Measurements from ENCODE around the gene FRMD4A.

FRMD4A gene

DNA sequence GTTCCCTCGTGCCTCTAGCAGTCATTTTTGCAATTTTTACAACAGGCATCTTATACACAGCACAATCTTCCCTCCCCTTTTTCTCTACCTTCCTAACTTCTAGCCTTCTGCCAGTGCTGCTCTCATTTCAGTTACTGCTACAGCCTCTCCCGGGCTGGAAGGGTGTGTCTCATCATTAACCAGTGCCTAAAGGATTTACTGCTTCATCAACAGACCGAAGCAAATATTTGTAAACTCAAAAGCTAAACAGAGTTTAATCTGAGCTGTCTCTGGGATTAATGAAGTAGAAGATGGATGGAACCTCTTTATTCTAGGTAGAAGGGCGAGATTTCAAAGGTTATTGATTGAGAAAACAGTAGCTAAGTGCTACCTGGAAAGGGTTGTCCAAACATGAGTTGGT, 649.6 kb downstream of the FRMD4A start:
- DNase-seq: peak; percentile 13

DNA sequence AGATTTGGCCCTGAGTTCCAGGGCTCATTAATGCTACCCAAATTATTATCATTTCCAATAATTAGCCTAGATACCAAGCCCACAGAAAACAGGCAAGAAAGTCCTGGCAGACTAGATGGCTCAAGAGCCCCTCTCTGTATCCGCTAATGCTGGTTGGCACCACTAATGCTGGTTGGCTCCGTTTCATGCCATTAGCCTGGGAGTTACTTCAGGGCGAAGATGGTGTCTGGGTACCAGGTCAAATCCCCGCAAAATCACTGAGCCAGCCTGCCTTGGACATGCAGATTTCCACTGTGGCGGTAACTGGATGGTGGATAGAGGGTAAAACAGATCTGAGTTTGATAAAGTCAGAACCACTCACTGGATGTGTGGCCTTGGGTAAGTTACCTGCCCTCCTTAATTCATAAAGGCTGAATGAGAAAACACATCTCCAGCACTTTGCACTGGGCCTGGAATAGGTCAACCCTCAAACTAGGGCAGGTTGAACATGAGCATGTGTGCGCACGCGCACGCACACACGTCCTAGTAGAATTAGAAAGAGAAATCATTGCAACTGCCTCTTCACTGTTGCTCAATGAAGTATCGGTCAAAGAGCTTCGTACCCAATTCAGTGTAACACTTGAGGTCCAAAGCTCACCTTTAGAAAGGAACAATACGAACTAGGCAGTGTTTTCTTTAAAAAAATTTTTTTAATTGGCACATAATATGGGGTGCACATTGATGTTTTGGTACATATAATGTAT, 652.5 kb downstream of the FRMD4A start:
- no peak for DNase-seq

GRCh38 chr10:13674645-13675588, 655.8 kb downstream of the FRMD4A start:
- DNase-seq: no peak

DNA sequence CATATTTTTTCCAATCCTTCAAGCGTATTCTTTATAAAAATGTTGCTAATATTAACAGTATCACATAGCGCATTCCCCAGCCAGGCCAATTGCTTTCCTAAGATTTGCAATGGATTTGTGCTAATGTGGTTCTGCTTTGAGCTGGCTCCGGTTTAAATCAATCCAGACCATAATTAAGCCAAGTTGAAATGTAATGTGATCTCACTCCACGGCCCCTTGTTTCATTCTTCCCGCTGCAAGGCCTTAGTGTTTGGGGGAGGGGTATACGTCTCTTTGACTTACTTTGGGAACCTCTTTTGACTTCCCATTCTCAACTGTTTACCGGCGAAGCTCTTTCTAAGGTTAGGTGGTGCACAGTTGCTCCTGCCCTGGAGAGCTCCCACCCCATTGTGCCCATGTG, 657.6 kb downstream of the FRMD4A start:
- DNase-seq: no peak

DNA sequence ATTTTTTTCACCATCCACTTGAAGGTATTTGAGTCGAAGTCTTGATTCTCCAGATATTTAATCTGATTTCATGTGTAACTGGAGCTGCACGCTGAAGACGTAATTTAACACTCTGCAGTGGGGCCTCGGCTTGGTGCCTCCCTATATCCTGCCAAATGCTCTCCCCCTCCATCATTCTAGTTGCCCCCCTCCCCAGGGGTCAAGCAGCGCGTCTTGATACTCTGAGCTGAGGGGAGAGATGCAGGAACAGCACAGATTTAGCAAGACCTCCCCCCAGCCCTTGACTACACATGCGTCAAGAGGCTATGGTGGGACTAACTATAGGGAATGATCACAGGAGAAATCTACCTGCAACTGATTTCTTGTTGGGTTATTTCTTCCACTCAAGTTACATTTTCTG, 658.2 kb downstream of the FRMD4A start:
- DNase-seq: no peak

GRCh38 chr10:13671904-13672303, 658.8 kb downstream of the FRMD4A start:
- no peak for DNase-seq

DNA sequence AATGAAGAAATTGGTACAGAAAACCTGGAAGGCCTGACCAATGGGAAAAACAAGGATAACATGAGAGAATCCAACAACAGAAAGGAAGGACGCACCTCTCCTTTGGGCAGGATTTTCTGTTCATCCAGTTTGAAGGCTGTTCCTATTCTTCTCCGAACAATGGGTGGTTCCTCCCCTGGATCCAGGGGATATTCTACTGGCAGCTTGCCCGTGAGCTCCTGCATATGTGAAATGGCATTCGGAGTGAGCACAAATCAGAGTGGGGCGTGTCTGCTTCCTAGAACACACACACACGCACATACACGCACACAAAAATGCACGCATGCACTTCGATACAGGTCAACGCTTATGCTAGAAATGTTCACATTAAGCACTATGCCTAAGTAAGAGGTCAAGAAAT, 660.4 kb downstream of the FRMD4A start:
- DNase-seq: no peak

DNA sequence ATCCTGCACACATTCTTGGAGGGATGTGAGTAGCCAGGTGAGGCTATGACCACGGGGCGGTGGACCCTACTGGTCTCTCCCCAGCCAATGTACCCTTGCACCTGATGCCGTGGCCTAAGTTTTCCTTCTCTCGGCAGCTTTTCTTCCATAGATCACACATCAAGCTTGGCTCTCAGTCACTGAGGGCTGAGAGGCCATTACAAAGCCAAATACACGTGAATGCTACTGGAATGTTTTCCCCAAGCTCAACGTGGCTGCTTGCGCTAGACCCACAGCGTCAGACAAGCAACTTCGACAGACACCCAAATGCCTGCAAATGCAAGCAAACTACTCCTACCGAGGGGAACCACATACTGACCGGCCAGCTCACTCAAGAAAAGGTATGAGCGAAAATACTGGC, 660.8 kb downstream of the FRMD4A start:
- no peak for DNase-seq

DNA sequence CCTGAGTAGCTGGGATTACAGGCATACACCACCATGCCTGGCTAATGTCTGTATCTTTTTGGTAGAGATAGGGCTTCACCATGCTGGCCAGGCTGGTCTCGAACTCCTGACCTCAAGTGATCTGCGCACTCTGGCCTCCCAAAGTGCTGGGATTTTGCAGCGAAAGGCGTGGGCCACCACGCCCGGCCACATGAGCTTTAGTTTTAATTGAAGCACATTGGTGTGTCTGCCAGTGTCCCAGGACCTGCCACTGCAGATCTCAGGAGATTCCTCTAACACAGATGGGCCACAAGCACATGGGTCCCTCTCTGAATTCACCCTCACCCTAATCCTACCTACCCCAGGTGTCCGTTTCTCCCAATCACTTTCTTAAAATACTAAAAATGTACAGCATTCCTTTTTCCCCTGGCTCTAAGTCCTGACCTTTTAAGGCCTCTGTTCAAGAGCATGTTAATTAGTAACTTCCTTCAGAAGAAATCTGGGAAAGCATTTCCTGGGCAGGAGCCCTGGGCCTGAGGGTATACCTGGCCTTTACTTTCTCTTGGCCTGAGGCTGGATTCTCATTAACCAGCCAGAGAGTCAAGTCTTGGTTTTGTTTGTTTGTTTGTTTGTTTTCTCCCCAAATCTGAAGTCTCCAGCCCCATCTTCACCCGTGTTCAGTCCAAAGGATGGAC, 661.4 kb downstream of the FRMD4A start:
- no peak for DNase-seq

GRCh38 chr10:13668126-13668525, 662.6 kb downstream of the FRMD4A start:
- DNase-seq: no peak

DNA sequence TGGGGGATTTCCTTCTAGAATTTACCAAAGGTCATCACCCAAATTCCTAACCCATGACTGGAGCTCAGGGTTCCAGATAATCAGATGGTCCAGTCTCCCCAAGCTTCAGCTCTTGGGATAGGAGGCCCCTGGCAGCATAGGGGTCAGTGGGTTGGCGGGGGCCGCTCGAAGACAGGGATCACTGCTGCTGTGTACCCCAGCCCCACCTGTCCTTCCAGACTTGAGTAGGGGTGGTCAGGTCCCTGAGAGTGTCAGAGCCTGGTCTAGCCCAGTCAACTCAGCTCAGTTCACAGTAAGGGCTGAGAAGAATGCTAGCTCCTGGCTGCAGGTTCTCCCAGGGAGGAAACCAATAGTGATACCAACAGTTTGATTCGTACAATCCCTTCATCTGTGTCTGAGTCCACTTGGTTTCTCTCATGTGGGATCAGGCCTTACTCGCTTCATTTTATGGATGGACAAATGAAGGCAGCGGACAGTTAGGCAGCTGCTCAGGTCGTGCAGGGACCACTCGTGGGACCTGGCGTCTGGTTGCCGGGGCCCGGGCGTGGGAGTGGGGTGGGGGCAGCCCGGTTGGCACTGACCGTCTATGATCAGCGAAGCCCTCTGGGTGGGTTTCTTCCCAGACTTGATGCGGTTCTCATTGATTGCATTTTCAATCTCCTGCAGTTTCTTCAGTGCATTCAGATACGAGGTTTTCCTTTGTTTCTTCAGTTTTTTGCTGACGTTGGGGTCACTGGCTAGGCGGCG, 665.0 kb downstream of the FRMD4A start:
- DNase-seq: no peak

DNA sequence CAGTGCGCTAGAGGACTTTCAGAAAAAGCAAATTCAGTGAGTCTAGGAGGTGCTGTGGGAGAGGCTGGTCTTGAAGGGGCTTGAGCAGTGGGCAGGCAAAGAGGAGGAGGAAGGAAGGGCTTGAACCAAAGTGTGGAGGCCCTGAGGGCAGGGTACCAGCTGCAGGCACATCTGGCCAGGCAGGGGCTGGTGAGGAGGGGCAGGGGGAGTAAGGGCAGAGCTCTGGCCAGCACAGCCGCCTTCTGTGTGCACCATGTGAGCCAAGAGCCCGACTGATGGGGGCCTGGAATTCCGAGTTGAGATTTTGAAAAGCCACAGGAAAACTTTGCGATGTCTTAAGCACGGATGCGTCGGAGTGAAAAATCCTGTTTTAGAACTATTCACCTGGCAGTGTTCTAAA, 669.5 kb downstream of the FRMD4A start:
- DNase-seq: no peak

GRCh38 chr10:13660551-13660920, 670.2 kb downstream of the FRMD4A start:
- no peak for DNase-seq

GRCh38 chr10:13659887-13660550, 670.7 kb downstream of the FRMD4A start:
- no peak for DNase-seq

GRCh38 chr10:13658871-13659685, 671.6 kb downstream of the FRMD4A start:
- no peak for DNase-seq

DNA sequence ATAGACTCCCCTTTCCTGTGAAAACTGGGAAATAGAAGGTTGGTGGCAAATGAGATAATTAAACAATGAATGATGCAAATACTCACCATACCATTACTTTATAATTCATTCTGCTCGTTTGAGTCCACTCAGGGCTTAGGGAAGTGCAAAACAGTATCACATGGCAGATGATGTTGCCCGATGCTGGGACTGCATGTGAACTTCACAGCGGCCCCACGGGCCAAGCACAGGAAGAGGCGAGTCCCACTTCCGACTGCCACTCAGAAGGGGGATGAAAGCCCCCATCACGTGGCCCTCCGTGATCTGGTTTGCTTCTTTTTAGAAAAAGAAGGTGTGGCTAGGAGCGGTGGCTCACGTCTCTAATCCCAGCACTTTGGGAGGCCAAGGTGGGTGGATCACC, 672.5 kb downstream of the FRMD4A start:
- DNase-seq: no peak

DNA sequence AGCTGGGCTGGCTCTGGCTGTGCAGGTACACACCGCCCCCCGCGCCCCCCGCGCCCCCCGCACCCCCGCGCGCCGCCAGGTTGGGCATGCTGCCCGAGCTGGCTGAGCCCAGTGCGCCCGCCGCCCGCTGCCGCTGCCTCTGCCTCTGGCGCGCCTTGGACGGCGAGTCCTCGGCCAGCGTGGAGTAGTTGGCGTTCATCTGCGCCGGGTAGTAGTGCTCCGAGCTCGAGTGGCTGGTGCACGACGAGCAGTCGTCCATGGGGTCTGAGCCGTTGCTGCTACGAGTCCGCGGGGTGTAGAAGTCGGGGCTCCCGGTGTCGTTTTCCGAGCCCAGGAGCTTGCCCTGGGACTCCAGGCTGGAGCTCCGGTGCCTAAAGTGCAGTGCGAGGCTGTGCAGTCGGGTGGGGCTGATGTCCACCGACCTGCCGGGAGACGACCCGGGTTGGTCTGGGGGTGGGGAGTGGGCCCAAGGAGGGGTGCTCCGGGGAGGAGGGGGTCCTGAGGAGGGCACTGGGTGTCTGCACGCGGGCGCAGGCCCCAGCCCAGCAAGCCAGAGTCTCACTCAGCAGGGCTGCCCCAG, 673.5 kb downstream of the FRMD4A start:
- no peak for DNase-seq

DNA sequence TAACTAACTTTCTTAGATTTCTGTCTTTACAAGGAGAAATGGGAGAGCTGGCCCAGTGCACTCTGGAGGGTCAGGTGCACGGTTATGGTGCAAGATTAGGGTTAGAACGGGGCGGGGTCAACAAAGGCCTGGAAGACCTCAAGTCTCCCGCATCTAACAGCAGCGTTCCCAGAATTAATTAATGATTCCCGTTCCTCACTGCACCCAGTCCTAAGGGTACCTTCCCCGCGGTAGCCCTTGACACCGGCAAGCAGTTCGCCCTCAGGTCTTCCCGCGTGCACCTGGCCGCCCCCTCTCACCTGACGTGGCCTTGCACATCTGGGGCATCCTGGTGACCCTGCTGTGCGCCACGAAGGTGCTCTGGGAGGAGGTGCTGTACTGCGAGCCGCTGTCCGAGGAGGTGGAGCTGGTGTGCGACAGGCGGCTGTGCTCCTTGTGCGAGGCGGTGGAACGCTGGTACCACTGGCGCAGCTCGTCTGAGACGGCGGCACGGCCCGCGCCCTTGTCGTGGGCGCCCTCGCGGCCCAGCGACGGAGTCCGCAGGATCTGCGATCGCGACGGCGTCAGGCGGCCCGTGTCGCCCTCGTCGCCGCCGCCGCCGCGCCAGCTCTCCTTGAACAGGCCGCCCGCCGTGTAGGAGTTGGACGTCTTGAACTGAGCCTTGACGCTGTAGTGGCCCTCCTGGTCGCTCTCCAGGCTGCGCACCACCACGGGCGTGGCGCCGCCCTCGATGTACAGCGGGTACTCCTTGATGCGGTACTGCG, 674.2 kb downstream of the FRMD4A start:
- no peak for DNase-seq

DNA sequence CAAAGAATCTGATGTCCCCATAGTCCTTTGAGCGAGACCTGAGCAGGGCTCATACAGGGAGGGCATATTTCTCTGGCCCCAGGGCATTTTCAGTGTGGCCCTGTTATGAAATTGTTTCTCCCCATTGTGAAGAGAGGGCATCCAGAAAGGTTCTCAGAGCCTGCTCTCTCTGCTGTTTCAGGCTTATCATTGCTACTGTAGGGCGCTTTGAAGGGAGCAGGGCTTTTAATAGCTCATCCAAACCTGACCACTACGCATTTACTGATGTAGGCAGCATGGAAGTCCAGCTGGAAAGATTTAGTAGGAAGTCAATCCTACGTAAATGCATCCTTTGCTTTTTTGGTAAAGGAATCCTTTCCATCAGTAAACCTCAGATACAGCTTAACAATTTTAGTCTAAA, 675.9 kb downstream of the FRMD4A start:
- DNase-seq: no peak

GRCh38 chr10:13654118-13654830, 676.5 kb downstream of the FRMD4A start:
- DNase-seq: no peak

All from SHP77 treated with DMSO at 0.1 percent for 48 hours (cell line).